Femur (tissue), 1 donor: ENCODE results near the gene FLNB.
"Not testable (repeated sequence)": the region's sequence is repeated elsewhere in the genome, so short reads cannot be mapped to it uniquely, and the experiment has no call there.

ENCODE experiments used
- DNase-seq: peaks from one replicate; pipeline ENCODE4 v3.0.0-alpha.2; 2017

The FLNB gene

GRCh38 chr3:58034738-58035523 lies 26.7 kb downstream of the FLNB start:
- DNase-seq: no peak

GRCh38 chr3:58035524-58036255 lies 27.5 kb downstream of the FLNB start:
- DNase-seq: peak; percentile 59

- no peak for DNase-seq
Observed at GRCh38 chr3:58036293-58037032, 28.2 kb downstream of the FLNB start.

- DNase-seq: no peak
Observed at GRCh38 chr3:58037141-58037910, 29.1 kb downstream of the FLNB start.

GRCh38 chr3:58038675-58039292 lies 30.6 kb downstream of the FLNB start:
- DNase-seq: no peak

- no peak for DNase-seq
Observed at GRCh38 chr3:58039601-58040000, 31.4 kb downstream of the FLNB start.

GRCh38 chr3:58041182-58041825 lies 33.1 kb downstream of the FLNB start:
- DNase-seq: peak; percentile 45

GRCh38 chr3:58041826-58042324 lies 33.7 kb downstream of the FLNB start:
- no peak for DNase-seq

- no peak for DNase-seq
Observed at GRCh38 chr3:58042947-58043707, 34.9 kb downstream of the FLNB start.

GRCh38 chr3:58043933-58044332 lies 35.7 kb downstream of the FLNB start:
- DNase-seq: no peak

GRCh38 chr3:58044691-58045483 lies 36.7 kb downstream of the FLNB start:
- peak; percentile 78 for DNase-seq

GRCh38 chr3:58047826-58048225 lies 39.6 kb downstream of the FLNB start:
- DNase-seq: no peak

GRCh38 chr3:58048301-58048700 lies 40.1 kb downstream of the FLNB start:
- DNase-seq: no peak

GRCh38 chr3:58049143-58049785 lies 41.0 kb downstream of the FLNB start:
- peak; percentile 68 for DNase-seq

GRCh38 chr3:58051196-58051595 lies 43.0 kb downstream of the FLNB start:
- no peak for DNase-seq

- not testable (repeated sequence) for DNase-seq
Observed at GRCh38 chr3:58051658-58052261, 43.5 kb downstream of the FLNB start.

- DNase-seq: peak; percentile 85
Observed at GRCh38 chr3:58052373-58053273, 44.4 kb downstream of the FLNB start.

GRCh38 chr3:58054652-58055051 lies 46.4 kb downstream of the FLNB start:
- DNase-seq: no peak
